ENCODE results near the gene GPR132. TPM values are rescaled to one million over a fixed set of nuclear protein-coding genes. Genes with fewer than 3 reads are reported as not detected.
A peak's percentile ranks its signal among the peaks of the same experiment; 100 is the strongest.

GPR132 gene
- total RNA-seq, 2 donors from 2014 or later: 0.67 to 1.2 TPM

DNA sequence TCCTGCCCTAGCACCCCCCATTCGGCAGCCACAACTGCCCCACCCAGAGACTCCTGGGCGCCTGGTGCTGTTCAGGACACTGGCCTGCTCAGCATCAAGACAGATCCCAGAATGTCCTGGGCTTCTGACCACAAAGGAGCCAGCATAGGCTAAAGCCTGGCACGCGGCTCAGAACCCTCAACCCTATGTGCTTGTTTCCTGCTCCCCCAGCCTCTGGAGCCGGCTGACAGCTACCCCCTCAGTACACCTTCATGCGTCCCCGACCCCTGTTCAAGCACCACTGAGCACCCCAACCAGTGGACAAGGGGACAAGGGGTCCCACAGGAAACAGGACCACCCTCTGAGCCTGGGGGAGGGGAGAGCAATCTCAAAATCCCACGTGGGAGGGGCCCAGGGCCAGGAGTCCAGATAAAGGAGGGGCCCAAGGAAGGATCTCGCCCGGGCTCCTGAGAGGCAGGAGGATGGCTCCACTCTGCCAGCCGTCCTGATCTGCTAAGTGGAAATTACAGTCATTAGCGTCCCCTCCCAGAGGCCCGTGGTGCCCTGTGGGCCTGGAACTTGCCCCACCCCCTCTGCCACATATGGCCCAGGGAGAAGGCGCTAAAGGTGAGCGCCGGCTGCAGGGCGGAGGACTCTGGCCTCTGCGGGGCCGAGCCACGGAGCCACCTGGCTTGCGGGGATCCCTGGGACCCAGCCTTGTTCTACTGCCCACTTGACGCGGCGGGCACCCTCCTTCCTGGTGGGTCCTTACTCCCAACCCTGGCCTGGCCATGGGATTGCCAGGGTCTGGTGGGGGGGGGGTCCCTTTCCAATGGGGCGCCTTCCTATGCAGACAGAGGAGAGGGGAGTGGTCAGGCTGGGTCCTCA lies 27.2 kb upstream of the GPR132 start:
- DNase-seq (ENCODE audit: low spot score): no peak
- Histone ChIP-seq H3K36me3 (no peaks in the 10 kb centered on the region), H3K27me3 (no peaks in the 10 kb centered on the region), H3K27ac (peak overlapping the region; percentile 71 to 84), H3K9me3 (no peaks in the 10 kb centered on the region), H3K4me3 (peak overlapping the region; percentile 44 to 69), H3K4me1 (peaks cover 0 to 57% of the 10 kb centered on the region in 2 donors)
- TF ChIP-seq, protein P1, sequence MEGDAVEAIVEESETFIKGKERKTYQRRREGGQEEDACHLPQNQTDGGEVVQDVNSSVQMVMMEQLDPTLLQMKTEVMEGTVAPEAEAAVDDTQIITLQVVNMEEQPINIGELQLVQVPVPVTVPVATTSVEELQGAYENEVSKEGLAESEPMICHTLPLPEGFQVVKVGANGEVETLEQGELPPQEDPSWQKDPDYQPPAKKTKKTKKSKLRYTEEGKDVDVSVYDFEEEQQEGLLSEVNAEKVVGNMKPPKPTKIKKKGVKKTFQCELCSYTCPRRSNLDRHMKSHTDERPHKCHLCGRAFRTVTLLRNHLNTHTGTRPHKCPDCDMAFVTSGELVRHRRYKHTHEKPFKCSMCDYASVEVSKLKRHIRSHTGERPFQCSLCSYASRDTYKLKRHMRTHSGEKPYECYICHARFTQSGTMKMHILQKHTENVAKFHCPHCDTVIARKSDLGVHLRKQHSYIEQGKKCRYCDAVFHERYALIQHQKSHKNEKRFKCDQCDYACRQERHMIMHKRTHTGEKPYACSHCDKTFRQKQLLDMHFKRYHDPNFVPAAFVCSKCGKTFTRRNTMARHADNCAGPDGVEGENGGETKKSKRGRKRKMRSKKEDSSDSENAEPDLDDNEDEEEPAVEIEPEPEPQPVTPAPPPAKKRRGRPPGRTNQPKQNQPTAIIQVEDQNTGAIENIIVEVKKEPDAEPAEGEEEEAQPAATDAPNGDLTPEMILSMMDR (IDR thresholded peaks at IDR 0.05): no peak

- DNase-seq (ENCODE audit: low spot score): no peak
- H3K4me1 ChIP-seq: peaks cover 0 to 64% of the 10 kb centered on the region in 2 donors
- no peaks in the 10 kb centered on the region for H3K9me3 ChIP-seq
- peak overlapping the region; percentile 71 to 84 for H3K27ac ChIP-seq
- H3K27me3 ChIP-seq: no peaks in the 10 kb centered on the region
- H3K36me3 ChIP-seq: no peaks in the 10 kb centered on the region
- no peak overlapping the region for H3K4me3 ChIP-seq
- TF ChIP-seq, protein P1 (IDR thresholded peaks at IDR 0.05): no peak
Measured at GRCh38 chr14:105091517-105092170, 26.4 kb upstream of the GPR132 start.

- Histone ChIP-seq H3K4me1 (peaks cover 0 to 68% of the 10 kb centered on the region in 2 donors), H3K27ac (peak overlapping the region; percentile 71 to 84), H3K9me3 (no peaks in the 10 kb centered on the region), H3K4me3 (no peak overlapping the region), H3K36me3 (no peaks in the 10 kb centered on the region), H3K27me3 (no peaks in the 10 kb centered on the region)
- DNase-seq (ENCODE audit: low spot score): no peak
- TF ChIP-seq, protein P1 (IDR thresholded peaks at IDR 0.05): no peak
Measured at GRCh38 chr14:105091054-105091516, 25.9 kb upstream of the GPR132 start.

- TF ChIP-seq, protein P1 (IDR thresholded peaks at IDR 0.05): peak; percentile 97 to 98
Measured at GRCh38 chr14:105090493-105091053, 25.3 kb upstream of the GPR132 start.

DNA sequence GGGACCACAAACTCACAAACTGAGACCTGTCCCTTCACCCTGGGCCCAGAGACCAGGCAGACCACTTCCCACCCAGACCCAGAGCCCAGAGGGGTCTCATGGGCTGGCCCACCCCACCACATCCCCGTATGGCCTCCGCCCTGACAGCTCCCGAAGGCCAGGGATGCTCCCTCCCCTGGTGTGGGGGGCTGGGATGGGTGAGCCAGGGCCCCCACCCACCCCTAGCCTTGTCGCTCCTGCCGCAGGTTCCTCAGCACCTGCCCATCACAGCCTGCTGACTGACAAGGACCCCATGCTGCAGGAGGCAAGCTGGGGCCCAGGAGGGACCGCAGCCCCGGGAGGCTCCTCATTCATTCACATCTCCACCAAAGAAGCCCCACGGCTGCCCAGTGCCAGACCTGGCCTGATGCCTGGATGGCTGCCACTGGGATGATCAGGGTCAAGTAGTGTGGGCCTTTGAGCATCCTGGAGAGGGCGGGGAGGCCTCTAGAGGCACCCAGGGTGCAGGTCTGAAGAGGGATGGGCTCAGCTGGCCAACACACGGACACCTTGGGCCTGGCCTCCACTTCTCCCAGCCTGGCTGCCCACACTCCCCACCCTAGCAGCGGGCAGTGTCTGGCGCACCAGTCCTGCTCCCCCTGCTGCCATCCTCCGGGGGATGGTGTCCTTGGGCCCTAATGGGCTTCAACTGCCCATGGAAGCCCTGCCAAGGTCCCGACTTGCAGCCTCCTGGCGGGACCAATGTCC lies 24.7 kb upstream of the GPR132 start:
- Histone ChIP-seq H3K4me3 (no peak overlapping the region), H3K4me1 (peaks cover 0 to 68% of the 10 kb centered on the region in 2 donors), H3K27me3 (no peaks in the 10 kb centered on the region), H3K27ac (no peak overlapping the region), H3K9me3 (no peaks in the 10 kb centered on the region), H3K36me3 (no peaks in the 10 kb centered on the region)
- TF ChIP-seq, protein P1 (IDR thresholded peaks at IDR 0.05): no peak
- DNase-seq (ENCODE audit: low spot score): no peak

More at GRCh38 chr14:105090493-105091053, 25.3 kb upstream of the GPR132 start:
- no peak overlapping the region for H3K4me3 ChIP-seq
- DNase-seq (ENCODE audit: low spot score): peak; percentile 86
- peaks cover 0 to 68% of the 10 kb centered on the region in 2 donors for H3K4me1 ChIP-seq
- H3K36me3 ChIP-seq: no peaks in the 10 kb centered on the region
- H3K27ac ChIP-seq: peak overlapping the region; percentile 71 to 84
- H3K27me3 ChIP-seq: no peaks in the 10 kb centered on the region
- no peaks in the 10 kb centered on the region for H3K9me3 ChIP-seq
